Activated T-helper 2 cell treated with anti-CD3 and anti-CD28 coated beads, Interferon-gamma antibody, Interleukin-2, Interleukin-4, amounts not matched to agents 10 μg/mL and 5 μg/mL and 100 μg/mL, durations not matched to agents 14 hours and 24 hours and 36 hours (primary cell): Measurements from ENCODE around the gene GSC2. TPM values are rescaled to one million over a fixed set of nuclear protein-coding genes. Genes with fewer than 3 reads are reported as not detected.
A peak's percentile ranks its signal among the peaks of the same experiment; 100 is the strongest.

Experiments
- DNase-seq: peaks from one replicate; pipeline ENCODE4 v3.0.0; 2021; ENCODE audit warnings: low spot score
- H3K27ac Mint-ChIP-seq: one replicate; pipeline ENCODE4 v1.8.0; 2021; ENCODE audit warnings: mixed read lengths
- H3K27me3 Mint-ChIP-seq: one replicate; pipeline ENCODE4 v1.8.0; 2021; ENCODE audit warnings: low read depth, mixed read lengths
- H3K36me3 Mint-ChIP-seq: one replicate; pipeline ENCODE4 v1.8.0; 2021; ENCODE audit warnings: low read depth, mixed read lengths
- H3K4me1 Mint-ChIP-seq: one replicate; pipeline ENCODE4 v1.8.0; 2021; ENCODE audit warnings: low read depth, mixed read lengths
- H3K4me3 Mint-ChIP-seq: one replicate; pipeline ENCODE4 v1.8.0; 2021; ENCODE audit warnings: low read depth, mild to moderate bottlenecking, moderate library complexity, mixed read lengths
- H3K9me3 Mint-ChIP-seq: one replicate; pipeline ENCODE4 v1.8.0; 2021; ENCODE audit warnings: mixed read lengths
- intact Hi-C: fragments of 100-400 bp; cut with micrococcal nuclease; formaldehyde crosslinking; loops from one replicate; pipeline ENCODE4 v1.15.1; 2023
- total RNA-seq: library from RNA; stranded (reverse); gene quantifications from 2 replicates; pipeline ENCODE4 v1.2.3, GENCODE V29; 2022

Gene GSC2, protein sequence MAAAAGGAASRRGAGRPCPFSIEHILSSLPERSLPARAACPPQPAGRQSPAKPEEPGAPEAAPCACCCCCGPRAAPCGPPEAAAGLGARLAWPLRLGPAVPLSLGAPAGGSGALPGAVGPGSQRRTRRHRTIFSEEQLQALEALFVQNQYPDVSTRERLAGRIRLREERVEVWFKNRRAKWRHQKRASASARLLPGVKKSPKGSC
- total RNA-seq, result not detected in 2 replicates

- intact Hi-C loops, result loop anchor here (10.0 kb wide), 1 partner anchor 325 kb away; the partner anchor contains the start of genes CDC45 and UFD1
These were observed at the start of gene GSC2 for GRCh38 chr22:19149991-19150390. Gene GSC2, minus strand, starts transcription at chr22:19150292. Its CDS starts 9 bp downstream, at chr22:19150283.

GRCh38 chr22:19199479-19199878, 49.4 kb upstream of the GSC2 start:
- Mint-ChIP-seq H3K9me3 (no peaks in the 10 kb centered on the region), H3K4me1 (peaks cover 15% of the 10 kb centered on the region), H3K27me3 (peaks cover 9% of the 10 kb centered on the region), H3K27ac (no peak overlapping the region), H3K36me3 (no peaks in the 10 kb centered on the region), H3K4me3 (no peak overlapping the region)
- intact Hi-C loops, result no loop called here
- no peak for DNase-seq

More at GRCh38 chr22:19149991-19150390, at the start of gene GSC2:
- DNase-seq, result no peak
- H3K27ac Mint-ChIP-seq, result no peak within 1 kb of the TSS
- peaks cover 3% of the 10 kb centered on the region for H3K36me3 Mint-ChIP-seq
- H3K9me3 Mint-ChIP-seq, result no peaks in the 10 kb centered on the region
- H3K4me1 Mint-ChIP-seq, result peaks cover 3% of the 10 kb centered on the region
- peak within 1 kb of the TSS; percentile 70 for H3K4me3 Mint-ChIP-seq
- H3K27me3 Mint-ChIP-seq, result peaks cover 54% of the 10 kb centered on the region

DNA sequence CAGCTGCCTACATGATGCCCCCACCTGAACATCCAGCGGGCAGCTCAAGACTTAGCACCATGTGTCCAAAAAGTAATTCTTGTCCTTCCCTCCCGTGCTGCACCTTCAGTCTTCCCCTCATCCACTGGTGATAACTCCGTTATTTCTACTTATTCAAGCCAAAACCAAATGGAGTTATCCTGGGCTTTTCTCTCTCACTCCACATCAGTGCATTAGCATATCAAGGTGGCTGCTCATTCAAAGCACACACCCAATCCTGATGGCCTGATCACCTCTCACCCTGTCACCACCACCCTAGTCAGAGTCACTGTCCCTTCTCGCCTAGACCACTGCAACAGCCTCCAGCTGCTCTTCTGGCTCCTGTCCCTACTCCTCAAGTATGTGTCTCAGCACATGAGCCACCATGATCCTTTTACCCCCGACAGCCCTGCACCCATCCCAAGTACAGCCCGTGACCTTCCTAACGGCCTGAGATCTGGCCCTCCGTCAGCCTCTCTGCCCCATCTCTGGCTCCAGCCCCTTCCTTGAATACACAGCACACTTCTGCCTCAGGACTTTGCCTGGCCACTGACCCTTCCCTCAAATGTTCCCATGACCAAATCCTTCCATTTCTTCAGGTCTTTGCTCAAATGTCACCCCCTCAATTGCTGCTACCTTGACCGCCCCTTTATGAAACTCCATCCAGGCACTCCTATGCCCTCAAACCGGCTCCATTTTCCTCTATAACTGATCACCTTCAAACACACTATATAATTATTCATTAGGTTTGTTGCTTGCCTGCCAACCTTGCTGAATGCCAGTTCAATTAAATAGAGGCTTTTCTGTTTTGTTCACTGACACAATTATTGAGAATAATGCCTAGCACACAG, 48.1 kb upstream of the GSC2 start:
- H3K4me1 Mint-ChIP-seq, result peaks cover 15% of the 10 kb centered on the region
- no peaks in the 10 kb centered on the region for H3K9me3 Mint-ChIP-seq
- no peak for DNase-seq
- H3K27ac Mint-ChIP-seq, result no peak overlapping the region
- intact Hi-C loops, result no loop called here
- no peak overlapping the region for H3K4me3 Mint-ChIP-seq
- peaks cover 3% of the 10 kb centered on the region for H3K27me3 Mint-ChIP-seq
- no peaks in the 10 kb centered on the region for H3K36me3 Mint-ChIP-seq

- Mint-ChIP-seq H3K27me3 (peaks cover 3% of the 10 kb centered on the region), H3K27ac (no peak overlapping the region)
- intact Hi-C loops, result no loop called here
These were observed 46.9 kb upstream of the GSC2 start for GRCh38 chr22:19196841-19197612.

DNA sequence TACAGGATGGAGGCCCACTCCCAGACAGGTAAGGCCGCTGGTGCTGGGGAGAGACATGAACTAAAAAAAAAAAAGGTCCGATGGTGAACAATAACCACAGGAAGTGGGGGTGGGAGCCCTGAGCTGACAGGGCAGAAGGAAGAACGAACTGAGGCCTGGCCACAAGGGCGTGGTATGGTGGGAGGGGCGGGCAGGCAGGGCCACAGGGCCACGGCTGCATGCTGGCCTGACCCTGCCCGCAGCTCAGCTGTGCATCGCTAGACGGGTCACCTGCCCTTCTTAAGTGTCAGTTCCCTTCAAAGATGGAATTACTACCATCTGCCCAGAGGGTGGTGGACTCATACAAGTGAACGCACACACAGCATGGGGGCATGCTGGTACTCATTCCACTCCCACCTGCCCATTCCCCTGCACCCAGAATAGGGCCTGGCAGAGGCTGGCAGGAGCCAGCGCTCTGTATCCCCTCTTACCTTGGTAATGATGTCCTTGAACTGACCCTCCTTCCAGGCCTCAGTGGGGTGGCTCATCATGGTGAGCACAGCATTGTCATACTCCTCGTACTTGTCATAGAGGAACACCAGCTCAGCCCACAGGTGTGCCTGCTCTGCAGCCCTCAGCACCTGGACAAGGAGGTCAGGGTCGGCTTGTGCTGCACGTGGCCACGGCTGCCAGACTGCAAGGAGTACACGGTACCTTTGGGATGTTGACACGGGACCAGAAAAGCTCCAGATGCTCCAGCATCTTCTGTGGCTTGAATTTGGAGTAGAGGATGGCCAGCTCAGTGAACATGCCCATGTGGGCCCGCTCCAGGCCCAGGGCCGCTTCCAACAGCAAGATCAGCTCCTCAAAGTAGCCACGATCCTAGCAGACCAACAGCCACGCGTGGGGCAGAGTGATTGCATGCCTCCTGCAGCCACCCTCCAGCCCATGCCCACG, 46.0 kb upstream of the GSC2 start:
- no peak for DNase-seq
- no peaks in the 10 kb centered on the region for H3K36me3 Mint-ChIP-seq
- no peaks in the 10 kb centered on the region for H3K9me3 Mint-ChIP-seq
- no peak overlapping the region for H3K4me3 Mint-ChIP-seq
- peaks cover 3% of the 10 kb centered on the region for H3K27me3 Mint-ChIP-seq
- H3K4me1 Mint-ChIP-seq, result peaks cover 15% of the 10 kb centered on the region
- H3K27ac Mint-ChIP-seq, result no peak overlapping the region
- intact Hi-C loops, result no loop called here

More at GRCh38 chr22:19196841-19197612, 46.9 kb upstream of the GSC2 start:
- DNase-seq, result no peak
- Mint-ChIP-seq H3K9me3 (no peaks in the 10 kb centered on the region), H3K4me3 (no peak overlapping the region), H3K36me3 (no peaks in the 10 kb centered on the region), H3K4me1 (peaks cover 15% of the 10 kb centered on the region)

DNA sequence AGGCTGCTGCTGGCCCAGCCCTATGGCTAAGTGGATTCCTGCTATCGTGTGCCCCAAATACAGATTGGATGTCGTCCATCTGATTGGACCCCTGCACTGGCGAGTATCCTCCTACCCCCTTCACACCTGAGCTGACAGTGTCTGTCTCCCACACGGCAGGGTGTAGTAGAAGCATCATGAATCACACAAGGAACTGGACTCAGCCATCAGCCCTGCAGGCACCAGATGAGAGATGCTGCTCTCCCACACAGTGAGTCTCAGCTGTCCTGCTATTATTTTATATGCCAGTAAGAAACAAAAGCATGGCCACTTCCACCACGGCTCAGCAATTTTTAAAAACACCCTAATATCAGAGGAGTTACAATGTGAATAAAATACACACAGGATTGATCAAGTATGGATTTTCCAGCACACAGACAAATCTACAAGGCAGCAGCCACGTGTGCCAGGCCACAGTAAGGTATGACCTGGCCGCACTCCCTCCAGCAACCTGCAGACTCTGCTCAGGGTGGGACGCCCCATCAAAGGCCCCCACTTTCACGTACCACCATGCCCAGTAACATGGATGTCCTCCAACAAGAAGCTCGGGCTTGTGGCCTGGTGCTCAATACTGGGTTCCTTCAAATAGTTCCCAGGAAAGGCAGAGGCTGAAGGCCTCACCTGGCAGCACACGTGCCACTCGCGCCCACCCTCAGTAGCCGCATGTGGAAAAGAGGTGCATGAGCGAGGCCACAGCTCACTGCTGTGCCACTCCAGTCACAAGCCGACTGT, 44.9 kb upstream of the GSC2 start:
- Mint-ChIP-seq H3K9me3 (no peaks in the 10 kb centered on the region), H3K4me3 (no peak overlapping the region), H3K27me3 (peaks cover 3% of the 10 kb centered on the region), H3K27ac (no peak overlapping the region), H3K36me3 (no peaks in the 10 kb centered on the region), H3K4me1 (peaks cover 15% of the 10 kb centered on the region)
- intact Hi-C loops, result no loop called here
- no peak for DNase-seq

GRCh38 chr22:19193879-19194278, 43.8 kb upstream of the GSC2 start:
- intact Hi-C loops, result no loop called here
- H3K36me3 Mint-ChIP-seq, result no peaks in the 10 kb centered on the region
- H3K27me3 Mint-ChIP-seq, result peaks cover 2% of the 10 kb centered on the region
- no peaks in the 10 kb centered on the region for H3K9me3 Mint-ChIP-seq
- no peak for DNase-seq
- H3K27ac Mint-ChIP-seq, result no peak overlapping the region
- peaks cover 15% of the 10 kb centered on the region for H3K4me1 Mint-ChIP-seq
- no peak overlapping the region for H3K4me3 Mint-ChIP-seq

DNA sequence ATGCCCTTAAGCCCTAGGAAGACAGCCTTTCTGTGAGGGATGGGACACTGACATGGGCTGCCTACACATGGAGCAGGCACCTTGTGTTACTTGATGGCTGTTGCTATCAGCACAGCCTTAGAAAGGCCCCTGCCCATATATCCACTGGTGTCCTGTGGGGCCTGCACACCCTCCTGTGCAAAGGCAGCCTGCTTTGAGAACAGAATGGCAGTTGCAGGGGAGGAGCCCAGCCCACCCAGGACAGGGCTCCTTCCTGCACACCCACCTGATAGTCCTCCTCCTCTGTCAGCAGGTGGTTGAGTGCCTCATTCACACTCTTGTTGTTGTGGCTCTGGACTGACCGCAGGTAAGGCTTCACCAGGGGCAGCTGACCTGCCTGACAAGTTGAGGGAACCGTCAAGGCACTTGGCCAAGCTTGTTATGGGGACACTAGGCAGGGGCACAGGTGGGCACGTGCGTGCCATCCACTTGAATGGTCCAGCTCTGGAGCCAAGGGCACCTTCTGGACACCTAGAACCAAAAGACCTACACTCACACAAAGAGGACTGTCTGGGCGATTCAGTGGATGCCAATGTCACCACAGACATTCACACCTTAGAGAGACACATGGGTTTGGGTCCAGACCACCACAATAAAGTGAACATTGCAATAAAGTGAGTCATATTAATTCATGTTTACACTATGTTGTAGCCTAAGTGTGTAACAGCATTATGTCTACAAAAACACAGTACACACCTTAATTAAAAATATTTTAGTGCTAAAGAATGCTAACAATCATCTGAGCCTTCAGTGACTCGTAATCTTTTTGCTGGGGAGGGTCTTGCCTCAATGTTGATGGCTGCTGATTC, 37.8 kb upstream of the GSC2 start:
- no peak for DNase-seq
- intact Hi-C loops, result no loop called here
- Mint-ChIP-seq H3K27me3 (no peaks in the 10 kb centered on the region), H3K36me3 (no peaks in the 10 kb centered on the region), H3K9me3 (no peaks in the 10 kb centered on the region), H3K4me1 (no peaks in the 10 kb centered on the region), H3K27ac (no peak overlapping the region), H3K4me3 (no peak overlapping the region)

- H3K9me3 Mint-ChIP-seq, result no peaks in the 10 kb centered on the region
- peaks cover 15% of the 10 kb centered on the region for H3K4me1 Mint-ChIP-seq
- no peak overlapping the region for H3K27ac Mint-ChIP-seq
- no peaks in the 10 kb centered on the region for H3K27me3 Mint-ChIP-seq
- intact Hi-C loops, result no loop called here
- H3K36me3 Mint-ChIP-seq, result no peaks in the 10 kb centered on the region
- no peak overlapping the region for H3K4me3 Mint-ChIP-seq
- no peak for DNase-seq
These were observed 34.3 kb upstream of the GSC2 start for GRCh38 chr22:19184276-19184997.

GRCh38 chr22:19183216-19183615, 33.1 kb upstream of the GSC2 start:
- peaks cover 17% of the 10 kb centered on the region for H3K4me1 Mint-ChIP-seq
- no peaks in the 10 kb centered on the region for H3K27me3 Mint-ChIP-seq
- H3K4me3 Mint-ChIP-seq, result no peak overlapping the region
- no peaks in the 10 kb centered on the region for H3K36me3 Mint-ChIP-seq
- no peak overlapping the region for H3K27ac Mint-ChIP-seq
- no peak for DNase-seq
- intact Hi-C loops, result no loop called here
- no peaks in the 10 kb centered on the region for H3K9me3 Mint-ChIP-seq
